WI38 (cell line): ENCODE measurements around the gene RAB20.
A peak's percentile ranks its signal among the peaks of the same experiment; 100 is the strongest.

Experiments used
- H3K4me3 ChIP-seq: 2 replicates; pipeline ENCODE4 v1.5.1; 2011; ENCODE audit warnings: low read depth, mild to moderate bottlenecking, control low read depth, low read length
- CTCF ChIP-seq: IDR thresholded peaks from 2 replicates; pipeline ENCODE4 v1.5.1; 2012; ENCODE audit warnings: low read depth, mild to moderate bottlenecking, control low read depth, low read length

The RAB20 gene

DNA sequence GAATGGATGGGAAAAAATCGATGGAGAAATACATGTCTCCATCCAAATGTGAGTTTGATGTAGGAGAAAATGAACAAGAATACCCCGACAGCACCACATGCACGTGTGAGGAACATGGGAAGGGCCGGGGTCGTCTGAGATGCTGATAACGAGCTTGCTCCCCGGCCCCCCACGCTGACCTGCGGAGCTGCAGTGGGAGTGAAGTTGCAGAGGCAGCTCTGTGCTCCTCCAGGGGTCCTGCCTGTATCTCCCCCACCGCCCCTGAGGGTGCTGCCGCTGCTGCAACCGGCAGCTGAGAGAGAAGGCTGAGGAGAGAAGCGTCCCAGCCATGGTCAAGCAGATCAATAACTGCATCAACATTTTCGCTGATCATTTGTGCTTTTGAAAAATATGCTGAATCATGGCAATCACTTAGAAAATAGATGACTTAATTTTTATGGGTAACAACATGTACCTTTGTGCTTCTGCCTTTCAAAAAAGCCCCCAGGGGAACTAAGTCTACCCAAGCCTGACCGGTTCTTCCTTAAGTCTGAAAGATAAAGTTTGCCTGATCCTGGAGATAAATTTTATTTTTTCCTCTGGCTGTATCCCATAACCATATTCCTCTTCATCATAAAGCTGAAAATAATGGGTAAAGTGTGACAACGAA is 35.6 kb upstream of the RAB20 start:
- no peak for TF ChIP-seq CTCF
- no peak overlapping the region for H3K4me3 ChIP-seq

DNA sequence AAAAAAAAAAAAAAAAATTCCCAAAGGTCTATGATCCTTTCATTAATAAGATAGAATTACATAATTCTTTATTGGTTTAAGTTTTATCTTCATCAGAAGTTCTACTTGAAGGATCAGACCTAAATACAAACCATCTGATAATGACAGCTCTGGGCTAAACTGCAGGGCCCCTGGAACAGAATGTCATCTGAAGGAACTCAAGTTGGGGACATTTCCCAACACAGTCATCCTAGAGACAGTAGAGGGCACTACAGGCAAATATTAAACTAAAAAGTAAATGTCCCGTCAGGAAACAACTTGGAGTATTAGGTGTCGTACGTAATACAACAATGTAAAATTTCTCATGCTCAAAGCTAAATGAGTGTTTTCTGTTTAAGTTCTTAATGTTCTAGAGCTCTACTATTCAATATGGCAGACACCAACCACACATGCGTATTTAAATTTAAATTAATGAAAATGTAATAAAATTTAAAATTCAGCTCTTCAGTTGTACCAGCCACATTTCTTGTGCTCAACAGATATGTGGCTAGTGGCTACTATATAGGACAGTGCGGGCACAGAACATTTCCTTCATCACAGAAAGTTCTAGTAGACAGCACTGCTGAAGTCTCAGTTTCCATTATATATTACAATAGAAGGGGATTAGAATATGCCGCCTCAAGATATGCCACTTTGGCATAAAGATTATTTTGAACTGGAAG is 32.1 kb upstream of the RAB20 start:
- TF ChIP-seq CTCF, result peak; percentile 35; the same call in 1 of the 2 replicates
- no peak overlapping the region for H3K4me3 ChIP-seq

DNA sequence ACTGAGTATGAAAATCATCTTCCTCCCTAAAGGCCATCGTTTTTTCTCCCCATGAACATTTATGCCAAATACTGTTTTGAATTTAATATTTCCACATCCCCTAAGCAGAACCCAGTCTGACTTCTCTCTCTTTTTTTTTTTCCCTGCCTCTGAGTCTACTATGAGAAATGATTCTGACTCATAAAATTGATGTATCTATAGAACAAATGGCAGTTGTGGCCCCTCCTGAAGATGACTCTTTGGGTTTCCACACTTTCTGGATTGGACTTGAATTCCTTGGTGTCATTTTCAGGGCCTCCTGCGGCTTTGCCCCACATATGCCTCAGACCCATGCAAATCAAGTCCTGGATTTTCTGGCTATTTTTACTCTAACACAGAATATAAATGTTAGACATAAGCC is 31.1 kb upstream of the RAB20 start:
- no peak overlapping the region for H3K4me3 ChIP-seq
- no peak for TF ChIP-seq CTCF

GRCh38 chr13:110590577-110590976 is 29.1 kb upstream of the RAB20 start:
- no peak for TF ChIP-seq CTCF

DNA sequence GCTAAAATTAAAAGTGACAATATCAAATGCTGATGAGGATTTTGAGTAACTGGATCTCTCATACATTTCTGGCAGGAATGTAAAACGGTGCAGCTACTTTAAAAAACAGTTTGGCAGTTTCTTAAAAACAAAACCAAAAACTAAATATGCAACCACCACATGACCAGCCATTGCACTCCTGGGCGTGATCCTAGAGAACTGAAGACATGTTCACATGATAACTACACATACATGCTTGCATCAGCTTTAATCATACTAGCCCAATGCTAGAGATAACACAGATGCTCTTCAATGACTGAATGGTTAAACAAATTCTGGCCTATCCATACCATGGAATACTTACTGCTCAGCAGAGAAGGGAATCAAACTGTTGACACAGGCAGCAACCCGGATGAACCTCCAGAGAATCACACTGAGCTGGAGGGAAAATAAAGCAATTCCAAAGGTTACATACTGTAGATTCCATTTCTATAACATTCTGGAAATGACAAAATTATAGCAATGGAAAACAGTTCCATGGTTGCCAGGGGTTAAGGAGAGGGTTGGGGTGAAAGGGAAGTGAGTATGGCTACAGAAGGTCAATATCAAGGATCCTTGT is 28.4 kb upstream of the RAB20 start:
- no peak overlapping the region for H3K4me3 ChIP-seq
- TF ChIP-seq CTCF, result no peak

More at GRCh38 chr13:110590577-110590976, 29.1 kb upstream of the RAB20 start:
- no peak overlapping the region for H3K4me3 ChIP-seq

GRCh38 chr13:110583178-110583865 is 21.8 kb upstream of the RAB20 start:
- no peak overlapping the region for H3K4me3 ChIP-seq
- TF ChIP-seq CTCF, result no peak

DNA sequence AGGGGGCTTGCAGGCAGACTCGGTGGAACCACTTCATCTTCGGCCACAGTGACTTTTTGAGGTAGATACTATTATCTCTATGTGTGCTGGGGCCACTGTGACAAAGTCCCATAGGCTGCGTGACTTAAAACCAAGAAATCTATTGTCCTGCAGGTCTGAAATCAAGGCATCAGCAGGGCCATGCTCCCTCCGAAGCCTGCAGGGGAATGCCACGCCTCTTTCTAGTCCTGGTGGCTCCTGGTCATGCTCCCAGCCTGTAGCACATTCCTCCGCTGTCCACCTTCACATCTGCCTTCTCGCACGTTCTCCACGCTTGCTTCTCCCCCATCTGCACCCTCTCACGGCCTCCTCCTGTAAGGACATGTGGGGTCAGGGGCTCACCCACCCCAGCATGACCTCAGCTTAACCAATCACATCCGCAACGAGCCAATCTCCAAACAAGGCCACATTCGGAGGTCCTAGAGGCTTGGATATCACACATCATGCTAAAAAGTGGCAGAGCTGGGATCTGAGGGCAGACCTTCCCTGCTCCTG is 21.0 kb upstream of the RAB20 start:
- no peak overlapping the region for H3K4me3 ChIP-seq
- no peak for TF ChIP-seq CTCF
